K562 (cell line): ENCODE measurements around the gene TSSK2. TPM values are rescaled to one million over a fixed set of nuclear protein-coding genes. Genes with fewer than 3 reads are reported as not detected.

Experiments
- ARHGAP35 ChIP-seq: fragments of 450-650 bp; IDR thresholded peaks from 2 replicates; pipeline ENCODE4 v1.6.1; 2018; ENCODE audit not compliant: partially characterized antibody
- DLX4 ChIP-seq: fragments of 250-450 bp; sonication (Bioruptor Pico); IDR thresholded peaks from 2 replicates; pipeline ENCODE4 v1.6.1; 2021; ENCODE audit warnings: mild to moderate bottlenecking
- ETV1 ChIP-seq: fragments of 450-650 bp; conservative IDR thresholded peaks from 2 replicates; pipeline ENCODE4 v1.6.1; 2016; ENCODE audit warnings: missing genetic modification characterization, control low read depth, low read depth, missing compliant biosample characterization
- HDAC8 ChIP-seq: fragments of 450-650 bp; IDR thresholded peaks from 2 replicates; pipeline ENCODE4 v1.6.1; 2016; ENCODE audit warnings: mild to moderate bottlenecking, missing genetic modification characterization, moderate library complexity, missing compliant biosample characterization
- HNRNPLL ChIP-seq: fragments of 200-400 bp; formaldehyde crosslinking; IDR thresholded peaks from 2 replicates; pipeline ENCODE4 v1.6.1; 2017; ENCODE audit warnings: low read length, low read depth, mild to moderate bottlenecking; ENCODE audit not compliant: poor library complexity, severe bottlenecking
- MAFG ChIP-seq: fragments of 450-650 bp; conservative IDR thresholded peaks from 2 replicates; pipeline ENCODE4 v1.6.1; 2016; ENCODE audit warnings: missing genetic modification characterization, missing compliant biosample characterization
- MCM7 ChIP-seq, 2 experiments: fragments of 450-650 bp; IDR thresholded peaks; 2 replicates each; pipeline ENCODE4 v1.6.1; 2016 to 2018
- MTA3 ChIP-seq: fragments of 450-650 bp; formaldehyde crosslinking; IDR thresholded peaks from 2 replicates; pipeline ENCODE4 v1.6.1; 2017; ENCODE audit warnings: mild to moderate bottlenecking, borderline replicate concordance
- MTF1 ChIP-seq: fragments of 250-450 bp; sonication (Bioruptor Pico); IDR thresholded peaks from 2 replicates; pipeline ENCODE4 v1.9.0; 2021; ENCODE audit warnings: moderate library complexity, mild to moderate bottlenecking, inconsistent platforms, borderline replicate concordance
- NFE2L1 ChIP-seq: fragments of 450-650 bp; IDR thresholded peaks from 2 replicates; pipeline ENCODE4 v1.6.1; 2016; ENCODE audit warnings: missing genetic modification characterization, low read depth, mild to moderate bottlenecking, missing compliant biosample characterization, moderate library complexity, borderline replicate concordance
- PKNOX1 ChIP-seq: fragments of 450-650 bp; IDR thresholded peaks from 2 replicates; pipeline ENCODE4 v1.6.1; 2016
- SMARCA5 ChIP-seq: fragments of 450-650 bp; IDR thresholded peaks from 2 replicates; pipeline ENCODE4 v1.6.1; 2016
- SP2 ChIP-seq: IDR thresholded peaks from 2 replicates; pipeline ENCODE4 v1.6.1; 2011; ENCODE audit warnings: mild to moderate bottlenecking, low read depth, low read length, moderate library complexity; ENCODE audit not compliant: poor library complexity, severe bottlenecking; ENCODE audit errors: extremely low read depth
- XRCC3 ChIP-seq: fragments of 450-650 bp; IDR thresholded peaks from 2 replicates; pipeline ENCODE4 v1.6.1; 2017; ENCODE audit warnings: mild to moderate bottlenecking, moderate library complexity
- ZMIZ1 ChIP-seq, 2 experiments: fragments of 150-350 bp in 1 of 2; IDR thresholded peaks; 2 replicates each; pipeline ENCODE4 v1.6.1; 2012 to 2016; ENCODE audit warnings: low read depth in 2 of 2, low read length in 2 of 2, mild to moderate bottlenecking in 1 of 2, moderate library complexity in 1 of 2
- ZNF444 ChIP-seq: fragments of 250-450 bp; sonication (Bioruptor Pico); IDR thresholded peaks from 2 replicates; pipeline ENCODE4 v1.4.0; 2020; ENCODE audit warnings: mild to moderate bottlenecking, moderate library complexity
- ZNF551 ChIP-seq: fragments of 250-450 bp; sonication (Bioruptor Pico); IDR thresholded peaks from 2 replicates; pipeline ENCODE4 v1.5.0; 2021; ENCODE audit warnings: mild to moderate bottlenecking, moderate library complexity
- ZNF764 ChIP-seq: fragments of 250-450 bp; sonication (Bioruptor Pico); IDR thresholded peaks from 2 replicates; pipeline ENCODE4 v1.4.0; 2020; ENCODE audit warnings: low read depth, mild to moderate bottlenecking, moderate library complexity
- polyA plus RNA-seq, 8 experiments: library from polyadenylated mRNA; depleted of rRNA in 4 of 8; stranded (reverse) in 5 of 8; unstranded in 3 of 8; fragments of >200 nt; fragmentation: Nextera tagmentation in 2 of 8; fragmentation: Illumina TruSeq in 1 of 8; extraction: Ambion mirVana in 2 of 8; extraction: Trizol in 1 of 8; gene quantifications; 2 replicates each; pipeline versions ENCODE4 v1.2.1 to v1.2.3, GENCODE V29; 2011 to 2014; ENCODE audit warnings: inconsistent platforms in 1 of 8, missing spikeins in 1 of 8
- total RNA-seq, 7 experiments: library from RNA; depleted of rRNA in 6 of 7; stranded (reverse); fragments of >200 nt in 6 of 7; fragmentation: Illumina TruSeq in 2 of 7; extraction: Trizol in 2 of 7; gene quantifications; 2 replicates each; pipeline versions ENCODE4 v1.2.1 to v1.2.3, GENCODE V29; 2011 to 2021; ENCODE audit warnings: low replicate concordance in 1 of 7
- TF ChIP-seq, protein P1 (sequence below), 2 experiments: IDR thresholded peaks; 2 replicates each; pipeline ENCODE4 v1.6.1; 2012; ENCODE audit warnings: improper control_type of control experiment in 2 of 2, low read depth in 2 of 2, low read length in 2 of 2, borderline replicate concordance in 1 of 2
- TF ChIP-seq, protein P2 (sequence below): fragments of 450-650 bp; IDR thresholded peaks from one replicate; pipeline ENCODE4 v1.6.1; 2018; ENCODE audit warnings: mild to moderate bottlenecking, moderate library complexity; ENCODE audit not compliant: partially characterized antibody

Gene TSSK2
- total and polyA plus RNA-seq, 9 of the 15 experiments (the other 6 are each of a cell fraction or from before 2014, with no cell fraction given) = 0.04 TPM; not detected in 8

DNA sequence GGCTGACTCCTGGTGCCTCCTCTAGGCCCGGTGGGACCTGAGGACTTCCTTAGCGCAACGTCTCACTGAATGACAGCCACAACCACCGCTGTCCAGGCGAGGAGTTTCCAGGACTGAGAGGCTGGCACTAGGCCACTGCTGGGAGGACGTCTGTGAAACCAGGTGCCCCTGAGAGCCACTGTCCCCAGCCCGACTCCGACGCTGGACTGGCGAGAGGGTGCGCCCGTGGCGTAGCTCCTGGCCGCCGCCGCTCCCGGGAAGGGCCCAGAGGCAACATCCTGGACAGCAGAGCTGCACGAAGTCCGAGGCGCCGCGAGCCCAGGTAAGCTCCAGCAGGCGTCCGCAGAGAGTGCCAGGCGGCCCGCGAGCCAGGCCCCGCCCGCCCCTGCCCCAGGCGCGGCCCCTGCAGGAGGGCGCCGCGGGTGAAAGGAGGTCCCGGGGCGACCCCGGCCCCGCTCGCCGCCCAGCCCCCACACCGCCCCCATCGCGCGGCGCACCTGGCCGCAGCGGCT is 9.4 kb upstream of the TSSK2 start (continued):
- peak in 1 of 2 experiments; percentile 49; a peak in 1 of 4 replicates for TF ChIP-seq ZMIZ1 (IDR thresholded peaks at IDR 0.05; ENCODE audit: low read depth in 2 of 2, low read length in 2 of 2)
- peak; percentile 89 for TF ChIP-seq PKNOX1
- TF ChIP-seq ARHGAP35 = no peak
- TF ChIP-seq, protein P1, sequence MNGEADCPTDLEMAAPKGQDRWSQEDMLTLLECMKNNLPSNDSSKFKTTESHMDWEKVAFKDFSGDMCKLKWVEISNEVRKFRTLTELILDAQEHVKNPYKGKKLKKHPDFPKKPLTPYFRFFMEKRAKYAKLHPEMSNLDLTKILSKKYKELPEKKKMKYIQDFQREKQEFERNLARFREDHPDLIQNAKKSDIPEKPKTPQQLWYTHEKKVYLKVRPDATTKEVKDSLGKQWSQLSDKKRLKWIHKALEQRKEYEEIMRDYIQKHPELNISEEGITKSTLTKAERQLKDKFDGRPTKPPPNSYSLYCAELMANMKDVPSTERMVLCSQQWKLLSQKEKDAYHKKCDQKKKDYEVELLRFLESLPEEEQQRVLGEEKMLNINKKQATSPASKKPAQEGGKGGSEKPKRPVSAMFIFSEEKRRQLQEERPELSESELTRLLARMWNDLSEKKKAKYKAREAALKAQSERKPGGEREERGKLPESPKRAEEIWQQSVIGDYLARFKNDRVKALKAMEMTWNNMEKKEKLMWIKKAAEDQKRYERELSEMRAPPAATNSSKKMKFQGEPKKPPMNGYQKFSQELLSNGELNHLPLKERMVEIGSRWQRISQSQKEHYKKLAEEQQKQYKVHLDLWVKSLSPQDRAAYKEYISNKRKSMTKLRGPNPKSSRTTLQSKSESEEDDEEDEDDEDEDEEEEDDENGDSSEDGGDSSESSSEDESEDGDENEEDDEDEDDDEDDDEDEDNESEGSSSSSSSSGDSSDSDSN (IDR thresholded peaks at IDR 0.05; ENCODE audit: borderline replicate concordance in 1 of 2, low read depth in 2 of 2, low read length in 2 of 2) = peak; percentile 96 to 98
- peak; percentile 69; the same call in 1 of the 2 replicates for TF ChIP-seq MTA3
- TF ChIP-seq ZNF444 (CRISPR knock-in tag) = no peak
- peak; percentile 21 for TF ChIP-seq SP2
- TF ChIP-seq MAFG (tag) = no peak
- TF ChIP-seq ETV1 (tag) = 0 out of 2 replicates have a peak, but pooled peaks have one; percentile 14
- no peak for TF ChIP-seq DLX4 (CRISPR knock-in tag)
- no peak for TF ChIP-seq MCM7 (IDR thresholded peaks at IDR 0.05)
- TF ChIP-seq ZNF764 (CRISPR knock-in tag) = 0 out of 2 replicates have a peak, but pooled peaks have one; percentile 4
- TF ChIP-seq, protein P2, sequence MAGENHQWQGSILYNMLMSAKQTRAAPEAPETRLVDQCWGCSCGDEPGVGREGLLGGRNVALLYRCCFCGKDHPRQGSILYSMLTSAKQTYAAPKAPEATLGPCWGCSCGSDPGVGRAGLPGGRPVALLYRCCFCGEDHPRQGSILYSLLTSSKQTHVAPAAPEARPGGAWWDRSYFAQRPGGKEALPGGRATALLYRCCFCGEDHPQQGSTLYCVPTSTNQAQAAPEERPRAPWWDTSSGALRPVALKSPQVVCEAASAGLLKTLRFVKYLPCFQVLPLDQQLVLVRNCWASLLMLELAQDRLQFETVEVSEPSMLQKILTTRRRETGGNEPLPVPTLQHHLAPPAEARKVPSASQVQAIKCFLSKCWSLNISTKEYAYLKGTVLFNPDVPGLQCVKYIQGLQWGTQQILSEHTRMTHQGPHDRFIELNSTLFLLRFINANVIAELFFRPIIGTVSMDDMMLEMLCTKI = no peak
- no peak for TF ChIP-seq XRCC3
- no peak for TF ChIP-seq MTF1 (CRISPR knock-in tag)
- TF ChIP-seq HNRNPLL = peak; percentile 99
- no peak for TF ChIP-seq NFE2L1 (tag)
- no peak for TF ChIP-seq HDAC8 (tag)
- TF ChIP-seq ZNF551 (CRISPR knock-in tag) = no peak
- peak; percentile 91 for TF ChIP-seq SMARCA5
